ENCODE data around the gene DUSP8.
"Not testable (repeated sequence)": the region's sequence is repeated elsewhere in the genome, so short reads cannot be mapped to it uniquely, and the experiment has no call there.

DUSP8 gene

DNA sequence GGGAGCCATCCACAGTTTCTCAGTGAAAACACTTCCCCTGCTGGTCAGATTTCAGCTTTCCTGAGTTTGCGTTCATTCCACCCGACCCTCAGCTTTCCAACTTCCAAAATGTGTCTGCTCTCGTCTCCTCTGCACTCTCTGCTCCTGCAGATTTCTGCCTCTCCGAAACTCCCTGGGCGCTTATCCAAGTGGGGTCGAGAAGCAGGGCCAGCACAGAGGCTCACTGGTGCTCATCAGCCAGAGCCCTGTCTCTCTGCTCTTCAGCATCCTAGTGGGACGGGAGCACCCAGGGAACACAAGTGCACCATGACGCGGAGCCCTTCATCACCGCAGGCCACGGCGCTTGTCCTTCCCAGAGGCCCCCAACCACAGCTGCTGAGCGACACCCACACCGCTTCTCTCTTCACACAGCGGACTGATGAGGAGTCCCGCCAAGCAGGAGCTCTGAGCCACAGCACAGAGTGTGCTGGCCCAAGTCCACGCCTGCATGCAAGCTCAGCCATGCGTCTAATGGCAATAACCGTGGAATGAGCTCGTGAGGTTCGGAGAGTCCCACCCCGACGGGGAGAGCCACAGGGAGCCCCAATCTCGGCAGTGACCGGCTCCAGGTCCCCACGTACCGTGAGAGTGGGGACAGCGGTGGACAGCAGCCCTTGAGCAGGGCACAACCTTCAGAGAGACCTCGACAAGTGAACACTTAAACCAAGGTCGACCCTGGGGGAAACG, 57.6 kb downstream of the DUSP8 start:
- WGBS (ENCODE audit: insufficient coverage, insufficient read length) = no CpG with 5 or more reads among the region's 31 CpGs
- H3K27ac ChIP-seq (ENCODE audit: low read length) = no peak overlapping the region
- no peak for DNase-seq (ENCODE audit: low read depth, low spot score)
- no peak overlapping the region for H3K4me3 ChIP-seq (ENCODE audit: low read length)
- no peaks in the 10 kb centered on the region for H3K27me3 ChIP-seq (ENCODE audit: control insufficient read depth, insufficient read depth, low read length)
- no peaks in the 10 kb centered on the region for H3K36me3 ChIP-seq (ENCODE audit: control insufficient read depth, insufficient read depth, low read length)
- peaks cover 4% of the 10 kb centered on the region for H3K4me1 ChIP-seq (ENCODE audit: control insufficient read depth, insufficient read depth, low read length)
- no peaks in the 10 kb centered on the region for H3K9me3 ChIP-seq (ENCODE audit: control insufficient read depth, insufficient read depth, low read length)

- no peaks in the 10 kb centered on the region for H3K36me3 ChIP-seq (ENCODE audit: control insufficient read depth, insufficient read depth, low read length)
- H3K27me3 ChIP-seq (ENCODE audit: control insufficient read depth, insufficient read depth, low read length) = no peaks in the 10 kb centered on the region
- H3K4me3 ChIP-seq (ENCODE audit: low read length) = no peak overlapping the region
- no peak for DNase-seq (ENCODE audit: low read depth, low spot score)
- H3K9me3 ChIP-seq (ENCODE audit: control insufficient read depth, insufficient read depth, low read length) = no peaks in the 10 kb centered on the region
- H3K4me1 ChIP-seq (ENCODE audit: control insufficient read depth, insufficient read depth, low read length) = peaks cover 4% of the 10 kb centered on the region
- no peak overlapping the region for H3K27ac ChIP-seq (ENCODE audit: low read length)
- WGBS (ENCODE audit: insufficient coverage, insufficient read length) = no CpG with 5 or more reads among the region's 23 CpGs
Observed at GRCh38 chr11:1513326-1514296, 58.5 kb downstream of the DUSP8 start.

DNA sequence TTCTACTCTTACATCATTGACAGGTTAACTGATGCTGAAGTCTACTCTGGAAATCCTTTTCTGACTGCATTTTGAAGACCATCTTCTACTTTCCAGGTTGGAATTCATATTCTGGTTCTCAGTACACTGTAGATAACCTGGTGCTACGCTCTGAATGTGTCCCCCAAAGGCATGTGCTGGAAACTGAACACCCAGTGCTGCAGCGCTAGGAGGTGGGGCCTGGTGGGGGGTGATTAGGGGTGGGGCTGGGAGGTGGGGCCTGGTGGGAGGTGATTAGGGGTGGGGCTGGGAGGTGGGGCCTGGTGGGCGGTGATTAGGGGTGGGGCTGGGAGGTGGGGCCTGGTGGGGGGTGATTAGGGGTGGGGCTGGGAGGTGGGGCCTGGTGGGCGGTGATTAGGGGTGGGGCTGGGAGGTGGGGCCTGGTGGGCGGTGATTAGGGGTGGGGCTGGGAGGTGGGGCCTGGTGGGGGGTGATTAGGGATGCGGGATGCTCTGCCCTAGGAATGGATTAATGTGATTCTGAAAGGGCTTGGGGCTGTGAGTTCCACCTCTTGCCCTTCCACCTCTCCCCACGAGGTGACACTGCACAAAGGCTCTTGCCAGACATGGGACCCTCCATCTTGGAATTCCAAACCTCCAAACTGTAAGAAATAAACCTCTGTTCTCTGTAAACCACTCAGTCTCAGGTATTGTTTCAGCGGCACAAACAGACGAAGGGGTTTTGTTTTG, 59.4 kb downstream of the DUSP8 start:
- H3K9me3 ChIP-seq (ENCODE audit: control insufficient read depth, insufficient read depth, low read length); H3K36me3 ChIP-seq (ENCODE audit: control insufficient read depth, insufficient read depth, low read length); H3K4me3 ChIP-seq (ENCODE audit: low read length); H3K27me3 ChIP-seq (ENCODE audit: control insufficient read depth, insufficient read depth, low read length); H3K27ac ChIP-seq (ENCODE audit: low read length); H3K4me1 ChIP-seq (ENCODE audit: control insufficient read depth, insufficient read depth, low read length): not testable (repeated sequence)
- no CpG with 5 or more reads among the region's 9 CpGs for WGBS (ENCODE audit: insufficient coverage, insufficient read length)
- DNase-seq (ENCODE audit: low read depth, low spot score) = peak; percentile 16

DNA sequence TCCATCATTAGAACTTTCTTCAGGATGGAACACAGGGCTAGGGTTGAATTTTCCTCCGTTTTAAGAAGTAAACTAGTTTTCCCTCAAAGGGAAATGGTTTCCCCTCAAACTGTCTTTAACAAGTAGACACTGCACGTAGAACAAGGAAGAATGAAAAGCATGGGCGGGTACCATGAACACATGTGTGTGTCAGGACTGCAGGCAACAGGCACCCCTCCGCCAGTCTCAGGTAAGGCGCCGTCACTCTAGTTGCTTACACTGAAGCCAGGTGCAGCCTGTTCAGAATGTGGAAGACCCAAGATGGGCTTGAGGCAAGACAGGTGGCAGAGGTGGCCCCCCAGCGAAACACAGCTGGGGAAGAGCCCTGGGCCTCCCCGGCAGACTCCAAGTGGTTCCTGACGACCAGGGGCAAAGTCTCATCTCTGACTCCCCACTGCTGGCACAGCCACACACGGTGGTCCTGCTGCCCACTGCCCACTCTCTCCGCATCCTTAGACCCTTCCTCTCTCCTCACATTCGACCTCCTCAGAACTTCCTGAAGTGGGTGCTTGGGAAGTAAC, 60.1 kb downstream of the DUSP8 start:
- Histone ChIP-seq H3K9me3 (ENCODE audit: control insufficient read depth, insufficient read depth, low read length) (no peaks in the 10 kb centered on the region), H3K27ac (ENCODE audit: low read length) (no peak overlapping the region), H3K4me3 (ENCODE audit: low read length) (no peak overlapping the region), H3K36me3 (ENCODE audit: control insufficient read depth, insufficient read depth, low read length) (no peaks in the 10 kb centered on the region), H3K27me3 (ENCODE audit: control insufficient read depth, insufficient read depth, low read length) (no peaks in the 10 kb centered on the region), H3K4me1 (ENCODE audit: control insufficient read depth, insufficient read depth, low read length) (peaks cover 7% of the 10 kb centered on the region)
- no CpG with 5 or more reads among the region's 12 CpGs for WGBS (ENCODE audit: insufficient coverage, insufficient read length)
- no peak for DNase-seq (ENCODE audit: low read depth, low spot score)

GRCh38 chr11:1510928-1511327, 61.1 kb downstream of the DUSP8 start:
- no peaks in the 10 kb centered on the region for H3K9me3 ChIP-seq (ENCODE audit: control insufficient read depth, insufficient read depth, low read length)
- DNase-seq (ENCODE audit: low read depth, low spot score) = no peak
- no peak overlapping the region for H3K4me3 ChIP-seq (ENCODE audit: low read length)
- H3K4me1 ChIP-seq (ENCODE audit: control insufficient read depth, insufficient read depth, low read length) = peaks cover 7% of the 10 kb centered on the region
- H3K27me3 ChIP-seq (ENCODE audit: control insufficient read depth, insufficient read depth, low read length) = no peaks in the 10 kb centered on the region
- no peak overlapping the region for H3K27ac ChIP-seq (ENCODE audit: low read length)
- no CpG with 5 or more reads among the region's 11 CpGs for WGBS (ENCODE audit: insufficient coverage, insufficient read length)
- no peaks in the 10 kb centered on the region for H3K36me3 ChIP-seq (ENCODE audit: control insufficient read depth, insufficient read depth, low read length)

GRCh38 chr11:1510351-1510750, 61.7 kb downstream of the DUSP8 start:
- H3K4me3 ChIP-seq (ENCODE audit: low read length); H3K9me3 ChIP-seq (ENCODE audit: control insufficient read depth, insufficient read depth, low read length); H3K27me3 ChIP-seq (ENCODE audit: control insufficient read depth, insufficient read depth, low read length); DNase-seq (ENCODE audit: low read depth, low spot score); H3K4me1 ChIP-seq (ENCODE audit: control insufficient read depth, insufficient read depth, low read length); H3K27ac ChIP-seq (ENCODE audit: low read length); H3K36me3 ChIP-seq (ENCODE audit: control insufficient read depth, insufficient read depth, low read length): not testable (repeated sequence)
- WGBS (ENCODE audit: insufficient coverage, insufficient read length) = no CpG with 5 or more reads among the region's 18 CpGs

- H3K27me3 ChIP-seq (ENCODE audit: control insufficient read depth, insufficient read depth, low read length) = no peaks in the 10 kb centered on the region
- no peaks in the 10 kb centered on the region for H3K36me3 ChIP-seq (ENCODE audit: control insufficient read depth, insufficient read depth, low read length)
- DNase-seq (ENCODE audit: low read depth, low spot score) = no peak
- no peak overlapping the region for H3K4me3 ChIP-seq (ENCODE audit: low read length)
- no peaks in the 10 kb centered on the region for H3K9me3 ChIP-seq (ENCODE audit: control insufficient read depth, insufficient read depth, low read length)
- no CpG with 5 or more reads among the region's 20 CpGs for WGBS (ENCODE audit: insufficient coverage, insufficient read length)
- no peak overlapping the region for H3K27ac ChIP-seq (ENCODE audit: low read length)
- H3K4me1 ChIP-seq (ENCODE audit: control insufficient read depth, insufficient read depth, low read length) = peaks cover 5% of the 10 kb centered on the region
Observed at GRCh38 chr11:1509626-1510255, 62.3 kb downstream of the DUSP8 start.

DNA sequence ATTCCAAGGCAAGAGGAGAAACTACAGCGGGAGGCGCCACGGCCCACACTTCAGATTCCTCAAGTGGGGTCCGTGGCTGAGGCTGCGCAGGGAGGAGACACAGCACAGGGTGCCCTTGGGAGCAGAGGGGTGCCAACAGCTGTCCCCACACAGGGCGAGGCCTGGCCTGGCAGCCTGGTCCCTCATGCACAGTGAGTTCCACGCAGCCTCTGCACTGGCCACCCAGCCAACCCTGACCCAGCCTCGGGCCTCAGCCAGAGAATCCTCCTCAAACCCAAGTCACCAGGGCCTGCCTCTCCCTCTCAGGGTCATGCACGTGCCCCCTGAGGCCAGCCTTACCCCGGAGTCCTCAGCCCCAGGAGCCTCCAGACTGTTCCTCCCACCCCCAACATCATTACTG, 63.1 kb downstream of the DUSP8 start:
- no peak overlapping the region for H3K4me3 ChIP-seq (ENCODE audit: low read length)
- no peak overlapping the region for H3K27ac ChIP-seq (ENCODE audit: low read length)
- no peaks in the 10 kb centered on the region for H3K36me3 ChIP-seq (ENCODE audit: control insufficient read depth, insufficient read depth, low read length)
- H3K27me3 ChIP-seq (ENCODE audit: control insufficient read depth, insufficient read depth, low read length) = no peaks in the 10 kb centered on the region
- H3K9me3 ChIP-seq (ENCODE audit: control insufficient read depth, insufficient read depth, low read length) = no peaks in the 10 kb centered on the region
- no CpG with 5 or more reads among the region's 10 CpGs for WGBS (ENCODE audit: insufficient coverage, insufficient read length)
- DNase-seq (ENCODE audit: low read depth, low spot score) = no peak
- peaks cover 5% of the 10 kb centered on the region for H3K4me1 ChIP-seq (ENCODE audit: control insufficient read depth, insufficient read depth, low read length)

GRCh38 chr11:1508491-1508891, 63.6 kb downstream of the DUSP8 start:
- no peaks in the 10 kb centered on the region for H3K9me3 ChIP-seq (ENCODE audit: control insufficient read depth, insufficient read depth, low read length)
- H3K4me3 ChIP-seq (ENCODE audit: low read length) = no peak overlapping the region
- DNase-seq (ENCODE audit: low read depth, low spot score) = no peak
- no CpG with 5 or more reads among the region's 15 CpGs for WGBS (ENCODE audit: insufficient coverage, insufficient read length)
- no peaks in the 10 kb centered on the region for H3K27me3 ChIP-seq (ENCODE audit: control insufficient read depth, insufficient read depth, low read length)
- no peak overlapping the region for H3K27ac ChIP-seq (ENCODE audit: low read length)
- H3K4me1 ChIP-seq (ENCODE audit: control insufficient read depth, insufficient read depth, low read length) = peaks cover 5% of the 10 kb centered on the region
- no peaks in the 10 kb centered on the region for H3K36me3 ChIP-seq (ENCODE audit: control insufficient read depth, insufficient read depth, low read length)
